Activated CD4-positive, alpha-beta T cell treated with anti-CD3 and anti-CD28 coated beads, Interleukin-2, amount 50 U/mL, for 4 hours (primary cell): ENCODE data around the gene NUCKS1.
"Not testable (repeated sequence)": the region's sequence is repeated elsewhere in the genome, so short reads cannot be mapped to it uniquely, and the experiment has no call there.

Experiments used
- DNase-seq, 2 experiments: peaks; one replicate each; pipeline ENCODE4 v3.0.0-alpha.2; 2020

The NUCKS1 gene

DNA sequence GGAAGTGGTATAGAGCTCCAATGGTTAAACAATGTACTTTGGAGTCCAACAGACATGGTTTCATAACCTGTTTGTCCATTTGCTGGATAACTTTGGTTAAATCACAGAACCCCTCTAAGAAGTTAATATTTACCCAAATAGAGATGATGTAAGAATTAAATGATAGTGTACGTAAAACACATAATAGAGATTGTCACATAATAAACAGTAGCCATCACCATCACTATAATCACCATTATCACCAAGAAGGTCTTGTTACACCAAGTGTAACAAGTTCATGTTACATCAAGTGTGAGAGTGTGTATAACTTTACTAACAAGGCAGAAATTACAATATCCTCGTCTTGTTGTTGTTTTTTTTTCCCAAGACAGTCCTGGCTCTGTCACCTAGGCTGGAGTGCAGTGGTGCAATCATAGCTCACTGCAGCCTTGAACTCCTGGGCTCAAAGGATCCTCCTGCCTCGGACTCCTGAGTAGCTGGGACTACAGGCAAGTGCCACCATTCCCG lies 23.3 kb downstream of the NUCKS1 start:
- no peak for DNase-seq

GRCh38 chr1:205725514-205725913 lies 24.5 kb downstream of the NUCKS1 start:
- DNase-seq = no peak

DNA sequence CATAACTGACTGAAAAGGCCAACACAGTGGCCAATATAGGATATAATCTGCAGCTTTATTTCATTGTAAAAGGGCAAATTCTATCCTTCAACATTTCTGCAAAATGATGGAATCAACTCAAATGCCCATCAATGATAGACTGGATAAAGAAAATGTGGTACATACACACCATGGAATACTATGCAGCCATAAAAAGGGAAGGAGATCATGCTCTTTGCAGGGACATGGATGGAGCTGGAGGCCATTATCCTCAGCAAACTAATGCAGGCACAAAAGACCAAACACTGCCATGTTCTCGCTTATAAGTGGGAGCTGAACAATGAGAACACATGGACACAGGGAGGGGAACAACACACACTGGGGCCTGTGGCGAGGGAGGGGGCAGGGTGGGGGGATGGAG lies 29.2 kb downstream of the NUCKS1 start:
- DNase-seq = not testable (repeated sequence)

- DNase-seq = no peak
These were observed 30.2 kb downstream of the NUCKS1 start for GRCh38 chr1:205719762-205720161.

DNA sequence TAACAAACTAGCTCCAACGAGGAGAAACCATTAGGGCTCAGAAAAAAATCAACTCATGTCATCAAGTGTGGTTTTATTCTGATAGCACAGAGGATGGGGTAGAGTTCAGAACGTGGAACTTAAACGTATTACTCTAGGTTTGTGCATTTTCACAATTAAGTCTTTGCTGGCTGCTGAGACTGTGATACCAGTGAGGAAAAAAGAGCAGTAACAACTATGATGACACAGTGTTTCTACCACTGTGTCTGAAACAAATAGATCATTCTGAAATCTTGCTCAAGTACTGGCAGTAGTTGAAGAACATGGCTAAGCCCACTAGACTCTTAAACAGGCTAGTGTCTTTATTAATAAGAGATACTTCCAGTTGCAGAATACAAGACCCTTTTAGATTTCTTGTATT lies 31.0 kb downstream of the NUCKS1 start:
- no peak for DNase-seq

DNA sequence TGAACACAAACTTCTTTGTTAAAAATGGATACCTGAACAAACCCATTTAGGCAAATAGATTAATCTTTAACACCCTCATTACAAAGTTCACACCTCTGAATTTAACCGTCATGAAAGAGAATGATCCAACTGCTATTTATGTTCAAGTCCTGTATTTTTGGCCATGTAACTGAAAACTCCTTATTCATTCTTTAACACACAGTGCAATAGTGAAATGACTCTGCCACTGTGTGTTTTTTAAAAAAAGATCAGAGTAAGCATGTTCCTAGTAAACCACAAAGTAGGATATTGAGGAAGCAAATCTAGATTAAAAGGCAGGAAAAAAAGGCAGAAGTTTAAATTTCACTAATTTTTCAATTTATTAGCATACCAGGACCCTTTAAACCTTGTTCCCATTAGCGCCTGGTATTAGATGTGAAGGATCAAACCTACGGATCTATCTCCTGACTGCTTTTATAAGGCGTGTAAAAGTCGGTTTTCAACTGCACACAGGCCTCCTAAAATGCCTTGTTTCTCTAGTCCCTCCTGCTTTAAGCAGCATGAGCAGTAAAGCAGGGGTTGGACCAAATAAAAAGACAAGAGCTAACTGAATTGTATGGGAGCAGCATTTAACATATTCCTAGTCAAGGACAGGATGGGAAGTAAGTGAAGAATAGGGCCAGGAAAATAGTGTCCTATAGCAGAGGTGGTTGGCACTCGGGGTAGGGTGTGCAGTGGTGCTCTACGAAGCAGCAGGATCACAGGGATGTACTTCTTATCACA lies 33.4 kb downstream of the NUCKS1 start:
- no peak for DNase-seq

DNA sequence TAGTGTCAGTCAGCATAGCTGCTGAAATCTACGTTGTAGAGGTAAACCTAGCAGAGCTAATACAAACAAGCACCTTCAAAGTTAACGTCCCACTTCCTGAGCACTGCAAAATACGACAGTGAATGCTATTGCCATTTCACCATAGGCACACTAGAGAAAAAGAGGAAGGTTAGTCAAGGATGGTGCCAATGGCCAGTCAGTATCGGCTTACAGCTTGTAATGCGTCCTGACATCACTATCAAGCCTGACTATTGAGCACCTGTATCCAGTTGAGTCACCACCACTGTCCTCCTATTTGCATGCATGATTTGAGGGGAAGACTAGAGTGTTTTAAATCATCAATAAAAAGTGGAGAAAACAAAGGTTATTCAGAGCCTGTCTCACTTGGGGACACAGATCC lies 34.4 kb downstream of the NUCKS1 start:
- DNase-seq = no peak

DNA sequence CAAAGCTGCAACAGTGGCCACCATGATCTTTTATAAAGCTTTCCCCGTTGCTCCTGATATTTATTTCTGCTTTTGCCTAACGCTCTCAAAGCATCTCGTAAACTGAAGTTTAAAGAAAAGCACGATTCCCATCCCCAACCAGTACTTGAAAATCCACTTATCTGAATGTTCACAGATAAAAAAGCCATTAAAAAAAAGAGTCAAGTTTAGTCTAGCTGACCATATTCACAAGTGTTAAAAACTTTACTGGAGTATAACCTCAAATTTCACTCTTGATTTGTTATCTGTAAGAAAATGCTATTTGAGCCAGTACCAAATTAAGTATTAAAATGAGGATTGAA lies 35.1 kb downstream of the NUCKS1 start:
- DNase-seq = no peak

GRCh38 chr1:205714190-205714905 lies 35.6 kb downstream of the NUCKS1 start:
- DNase-seq = no peak

DNA sequence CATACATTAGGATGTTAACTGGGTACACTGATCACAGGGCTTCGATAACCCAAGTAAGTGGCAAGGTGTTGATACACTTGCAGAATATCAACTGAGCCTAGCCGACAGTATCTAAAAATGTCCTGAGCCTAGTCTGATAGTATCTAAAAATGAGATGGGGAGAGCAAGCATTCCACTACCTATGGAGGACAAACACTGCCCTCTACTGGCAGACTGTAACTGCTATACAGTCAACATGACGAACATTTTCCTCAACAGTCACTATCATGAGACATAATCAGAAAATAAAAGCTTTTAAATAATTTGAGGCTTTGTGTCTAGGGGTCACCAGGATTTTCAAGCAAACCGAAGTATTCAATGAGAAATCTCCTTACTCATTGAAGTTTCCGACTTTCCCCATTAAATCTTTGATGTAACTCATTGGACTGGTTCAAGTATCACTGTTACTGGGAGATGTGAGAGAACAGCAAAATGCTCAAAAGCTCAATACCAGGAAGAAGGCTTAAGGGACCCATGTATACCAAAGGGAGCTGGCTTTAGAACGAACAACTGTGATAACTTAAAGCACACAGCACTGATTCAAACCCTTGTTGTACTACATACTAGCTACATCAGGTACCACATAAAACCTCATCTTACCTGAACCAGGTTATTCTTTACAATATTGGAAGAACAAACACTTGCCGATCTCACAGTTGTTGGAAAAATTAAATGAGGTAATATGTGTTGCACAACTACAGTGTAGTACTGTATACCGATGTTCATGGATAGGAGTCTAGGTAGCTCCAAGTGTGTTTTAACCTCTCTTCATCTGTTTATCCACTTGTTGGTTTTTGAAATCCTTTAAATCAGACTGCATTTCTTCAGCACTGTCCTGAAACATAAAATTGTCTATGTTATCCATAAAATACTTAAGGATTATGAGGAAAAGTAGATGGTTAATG lies 38.6 kb downstream of the NUCKS1 start:
- peak; percentile 53 to 62 for DNase-seq

GRCh38 chr1:205710201-205711062 lies 39.5 kb downstream of the NUCKS1 start:
- no peak for DNase-seq

DNA sequence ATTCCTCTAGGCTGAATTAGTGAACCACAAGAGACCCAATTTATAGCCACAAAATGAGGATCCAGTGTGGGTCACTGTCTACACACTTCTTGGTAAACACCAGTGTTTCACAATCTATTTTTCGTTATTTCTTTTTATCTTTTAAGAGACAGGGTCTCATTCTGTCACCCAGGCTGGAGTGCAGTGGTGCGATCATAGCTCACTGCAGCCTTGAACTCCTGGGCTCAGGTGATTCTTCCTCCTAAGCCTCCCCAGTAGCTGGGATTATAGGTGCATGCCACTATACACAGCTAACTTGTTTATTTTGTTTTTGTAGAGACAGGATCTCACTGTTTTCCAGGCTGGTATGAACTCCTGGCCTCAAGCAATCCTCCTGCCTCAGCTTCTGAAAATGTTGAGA lies 40.3 kb downstream of the NUCKS1 start:
- no peak for DNase-seq

GRCh38 chr1:205709059-205709398 lies 41.0 kb downstream of the NUCKS1 start:
- DNase-seq = no peak

DNA sequence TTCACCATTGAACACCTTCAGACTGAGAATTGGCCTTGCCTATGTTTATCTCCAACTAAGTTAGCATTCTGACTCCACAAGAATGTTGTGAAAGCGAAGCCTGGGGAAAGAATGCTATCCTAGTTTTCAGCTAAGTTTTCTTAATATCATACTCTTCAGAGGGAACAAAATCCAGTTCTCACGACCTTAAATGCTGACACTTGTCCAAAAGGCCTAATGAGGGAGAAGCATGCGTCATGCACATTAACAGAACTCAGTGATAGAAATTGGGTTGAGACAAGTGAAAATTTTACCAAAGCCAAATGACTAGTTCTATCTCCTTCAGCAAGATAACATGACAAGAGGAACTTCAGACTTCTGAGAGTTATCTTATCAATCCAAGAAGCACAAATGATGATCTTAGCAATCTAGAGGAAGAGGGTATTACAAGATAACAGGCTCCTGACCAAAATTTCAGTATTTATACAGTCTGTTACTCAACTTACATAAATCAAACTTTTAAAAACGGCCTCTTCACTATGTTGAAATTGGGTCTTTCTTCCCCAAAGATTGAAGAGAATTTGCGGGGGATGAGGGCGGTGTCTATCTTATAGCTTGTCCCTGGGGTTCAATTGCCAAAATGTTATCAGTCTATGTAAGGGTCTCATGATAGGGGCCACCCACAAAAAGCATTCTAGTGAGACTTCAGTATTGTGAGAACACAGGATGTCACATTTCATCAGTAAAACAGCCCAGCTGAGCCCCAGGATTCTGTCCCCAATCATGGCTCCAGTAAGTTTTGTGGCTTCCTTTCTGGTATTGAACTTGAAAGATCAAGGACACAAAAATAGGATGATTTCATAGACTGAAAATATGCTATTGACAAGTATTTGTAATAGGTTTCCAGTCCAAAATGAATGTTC lies 43.1 kb downstream of the NUCKS1 start:
- DNase-seq = no peak

DNA sequence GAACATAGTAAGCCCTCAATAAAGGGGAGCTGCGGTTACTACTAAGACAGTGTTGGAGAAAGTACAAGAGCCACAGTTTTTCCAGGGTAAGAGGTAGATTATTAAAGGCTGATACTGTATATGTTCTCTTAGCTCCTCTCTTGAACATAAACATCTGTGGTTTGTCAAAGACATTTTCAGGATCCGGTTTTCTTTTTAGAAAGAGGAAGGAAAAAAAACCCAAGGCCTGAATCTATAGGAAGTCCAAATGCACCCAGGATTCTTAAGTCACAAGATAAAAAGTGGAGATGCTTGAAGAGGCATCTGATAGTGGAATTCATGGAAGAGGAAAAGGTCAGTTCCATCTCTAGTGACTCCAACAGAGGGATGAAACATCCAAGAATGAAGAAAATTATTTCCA lies 45.1 kb downstream of the NUCKS1 start:
- no peak for DNase-seq

DNA sequence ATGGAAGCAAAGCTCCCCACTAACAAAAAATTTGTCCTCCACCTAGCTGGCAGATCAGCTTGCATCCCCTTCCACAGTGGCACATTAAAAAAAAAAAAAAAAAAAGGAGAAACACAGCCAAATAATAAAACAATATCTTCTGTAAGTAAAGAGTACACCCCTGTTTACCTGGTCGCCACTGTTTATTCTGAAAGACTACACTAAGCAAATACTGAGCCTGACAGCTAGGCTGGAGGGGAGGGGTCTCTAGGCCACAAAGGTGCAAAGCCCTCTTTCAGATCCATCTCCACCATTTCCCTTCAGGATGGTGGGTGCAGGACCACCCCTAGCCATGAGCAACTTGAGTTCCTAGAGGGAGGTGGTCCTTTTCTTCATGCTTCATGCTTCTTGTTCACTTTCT lies 46.9 kb downstream of the NUCKS1 start:
- no peak for DNase-seq

DNA sequence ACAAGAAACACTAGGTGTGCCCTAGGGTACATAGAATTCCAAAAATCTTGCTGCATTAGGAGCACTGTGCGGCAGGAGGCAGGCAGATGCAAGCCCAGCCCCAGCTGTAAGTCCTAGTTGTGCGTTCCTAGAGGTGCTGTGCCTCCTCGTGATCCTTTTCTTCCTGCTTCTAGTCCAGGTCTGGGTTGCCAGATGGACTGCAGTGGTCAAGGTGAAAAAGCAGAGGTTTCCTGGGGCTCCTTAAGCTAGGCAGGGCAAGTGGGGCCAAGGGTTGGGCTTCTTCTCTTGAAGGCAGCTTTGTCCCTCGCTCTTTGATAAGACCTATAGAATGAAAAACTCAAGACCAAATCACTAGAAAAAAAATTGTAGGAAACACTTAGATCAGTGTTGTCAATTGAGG lies 48.1 kb downstream of the NUCKS1 start:
- no peak for DNase-seq

DNA sequence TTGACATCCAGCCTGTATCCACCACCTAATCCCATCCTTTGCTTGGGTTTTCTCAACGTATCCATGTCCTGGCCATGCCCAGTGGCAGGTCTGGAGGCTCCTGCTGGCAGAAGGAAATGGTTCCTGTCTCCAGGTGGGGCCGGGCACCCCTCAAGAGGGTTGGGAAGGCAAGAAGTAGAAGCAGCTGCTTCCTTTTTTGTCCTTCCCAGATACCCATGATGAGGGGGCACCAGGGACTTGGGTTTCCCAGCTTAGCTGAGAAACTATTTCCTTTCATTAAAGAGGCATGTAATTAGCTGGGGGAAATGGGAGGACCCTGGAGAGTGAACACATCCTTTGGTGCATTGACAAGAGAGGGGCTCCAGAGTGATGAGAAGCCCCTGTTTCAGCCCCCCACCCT lies 48.6 kb downstream of the NUCKS1 start:
- DNase-seq = no peak

- DNase-seq = no peak
These were observed 49.0 kb downstream of the NUCKS1 start for GRCh38 chr1:205700865-205701401.

GRCh38 chr1:205699416-205699815 lies 50.6 kb downstream of the NUCKS1 start:
- no peak for DNase-seq

- DNase-seq = no peak
These were observed 51.1 kb downstream of the NUCKS1 start for GRCh38 chr1:205698921-205699320.
